Panc1 (cell line): ENCODE measurements around the gene EIF2S2. TPM values are rescaled to one million over a fixed set of nuclear protein-coding genes. Genes with fewer than 3 reads are reported as not detected.

ENCODE experiments used
- ATAC-seq: fragments of 200-7000 bp; cut with Tn5 transposase; 2 replicates; pipeline ENCODE4 v1.9.1; 2020; ENCODE audit warnings: mild to moderate bottlenecking, moderate library complexity
- BruUV-seq: library from RNA; stranded (reverse); fragments of 400-500 nt; replicated peaks from 2 replicates; lab custom pipeline; 2021; lab: Mats Ljungman, UMichigan
- CTCF ChIA-PET: fragments of 300-600 bp; sonication (Branson Sonifier 250); formaldehyde crosslinking; loops from one replicate; lab custom pipeline; 2022; ENCODE audit warnings: antibody characterized with exemption; lab: Charles Lee
- POLR2A ChIA-PET: fragments of 300-600 bp; sonication (Branson Sonifier 250); formaldehyde crosslinking; loops from one replicate; lab custom pipeline; 2022; ENCODE audit warnings: antibody characterized with exemption; lab: Charles Lee
- DNase-seq: peaks from one replicate; pipeline ENCODE4 v3.0.0-alpha.2; 2010; ENCODE audit warnings: low read depth, low spot score
- H3K27ac ChIP-seq: 2 replicates; pipeline ENCODE4 v1.5.1; 2011; ENCODE audit warnings: mild to moderate bottlenecking, low read length, inconsistent platforms
- H3K27me3 ChIP-seq: fragments of 200-500 bp; sonication (Bioruptor generic); 2 replicates; pipeline ENCODE4 v1.6.0; 2014; ENCODE audit warnings: low read length, inconsistent platforms; ENCODE audit not compliant: control insufficient read depth, insufficient read depth
- H3K36me3 ChIP-seq: fragments of 200-500 bp; sonication (Bioruptor generic); 2 replicates; pipeline ENCODE4 v1.5.1; 2014; ENCODE audit warnings: inconsistent platforms, mild to moderate bottlenecking, low read length, moderate library complexity; ENCODE audit not compliant: control insufficient read depth, insufficient read depth
- H3K4me1 ChIP-seq: 2 replicates; pipeline ENCODE4 v1.5.1; 2011; ENCODE audit warnings: inconsistent platforms, mild to moderate bottlenecking, low read length, moderate library complexity; ENCODE audit not compliant: control insufficient read depth, insufficient read depth
- H3K4me3 ChIP-seq, 2 experiments: 2 replicates each; pipeline ENCODE4 v1.5.1; 2011 to 2012; ENCODE audit warnings: low read depth in 2 of 2, low read length in 2 of 2, mild to moderate bottlenecking in 2 of 2, inconsistent platforms in 1 of 2, moderate library complexity in 1 of 2
- H3K9me3 ChIP-seq: fragments of 200-500 bp; sonication (Bioruptor generic); 2 replicates; pipeline ENCODE4 v1.5.1; 2014; ENCODE audit warnings: low read depth, mild to moderate bottlenecking, inconsistent platforms, low read length, moderate library complexity; ENCODE audit not compliant: control insufficient read depth, insufficient read depth
- POLR2AphosphoS5 ChIP-seq: IDR thresholded peaks from 2 replicates; pipeline ENCODE4 v1.6.1; 2012; ENCODE audit warnings: mild to moderate bottlenecking, low read depth, low read length, moderate library complexity
- SIN3A ChIP-seq: IDR thresholded peaks from 2 replicates; pipeline ENCODE4 v1.6.1; 2012; ENCODE audit warnings: low read depth, mild to moderate bottlenecking, low read length, moderate library complexity, borderline replicate concordance; ENCODE audit not compliant: insufficient read depth
- TCF7L2 ChIP-seq: IDR thresholded peaks from 2 replicates; pipeline ENCODE4 v1.6.1; 2011; ENCODE audit warnings: mild to moderate bottlenecking, low read depth, low read length, inconsistent platforms
- in situ Hi-C: cut with HindIII; loops from 2 replicates; pipeline ENCODE4 v1.10.0; 2016; ENCODE audit warnings: low sequenced_read_pairs, low pct_unique_long_range_greater_than_20kb
- intact Hi-C: fragments of 100-400 bp; cut with micrococcal nuclease; formaldehyde crosslinking; loops from one replicate; pipeline ENCODE4 v1.10.0; 2022; ENCODE audit not compliant: unreplicated experiment
- total RNA-seq: library from RNA; stranded (reverse); gene quantifications from one replicate; pipeline ENCODE4 v1.2.1, GENCODE V29; 2021; ENCODE audit not compliant: unreplicated experiment
- TF ChIP-seq, protein P1 (sequence below): fragments of 450-650 bp; IDR thresholded peaks from 2 replicates; pipeline ENCODE4 v1.5.1; 2017; ENCODE audit warnings: mild to moderate bottlenecking
- TF ChIP-seq, protein P2 (sequence below), 2 experiments: IDR thresholded peaks; 2 replicates each; pipeline ENCODE4 v1.6.1; 2011 to 2012; ENCODE audit warnings: low read depth in 2 of 2, control low read depth in 1 of 2, low read length in 1 of 2, mild to moderate bottlenecking in 1 of 2, moderate library complexity in 1 of 2; ENCODE audit not compliant: insufficient read depth in 1 of 2

EIF2S2 gene
- total RNA-seq, 1 experiment from 2014 or later: 82.0 TPM

DNA sequence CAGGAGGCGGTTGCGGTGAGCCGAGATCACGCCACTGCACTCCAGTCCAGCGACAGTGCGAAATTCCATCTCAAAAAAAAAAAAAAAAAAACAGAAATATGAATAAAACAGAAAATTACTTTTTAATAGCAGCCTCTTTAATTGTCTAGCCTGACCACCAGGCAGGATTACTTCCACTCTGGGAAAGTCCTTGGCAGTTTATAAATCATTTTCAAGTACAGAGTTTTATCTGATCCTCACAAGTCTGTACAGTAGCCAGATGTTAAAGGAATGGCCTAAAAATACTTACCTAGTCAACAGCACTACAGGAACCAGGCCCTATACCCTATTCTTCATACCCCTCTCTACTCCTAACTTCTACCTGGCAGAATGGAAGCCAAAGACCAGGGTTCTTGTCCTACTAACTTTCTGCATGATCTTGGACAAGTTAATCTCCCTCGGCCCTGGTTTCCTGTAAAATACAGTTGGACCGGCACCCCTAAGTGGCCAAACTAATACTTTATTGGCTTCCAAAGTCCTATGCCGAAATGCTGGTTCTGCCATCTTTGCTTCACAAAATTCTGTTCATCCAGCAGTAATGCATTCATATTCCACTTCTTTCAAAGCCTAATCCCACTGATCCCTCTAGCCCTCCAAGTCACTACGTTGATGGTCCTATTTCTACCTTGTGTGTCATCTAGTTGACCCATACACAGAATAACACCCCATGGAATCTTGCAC is 1.9 kb downstream of the EIF2S2 start:
- H3K9me3 ChIP-seq: no peaks in the 10 kb centered on the region
- intact Hi-C loops: no loop called here
- CTCF ChIA-PET: no interaction called here
- peak overlapping the region; percentile 98 for H3K27ac ChIP-seq
- POLR2A ChIA-PET: no interaction called here
- peak overlapping the region; percentile 79 to 99 for H3K4me3 ChIP-seq
- H3K27me3 ChIP-seq: no peaks in the 10 kb centered on the region
- DNase-seq: no peak
- TSS peak; percentile 73 for BruUV-seq
- ATAC-seq: no peak
- TF ChIP-seq, protein P1, sequence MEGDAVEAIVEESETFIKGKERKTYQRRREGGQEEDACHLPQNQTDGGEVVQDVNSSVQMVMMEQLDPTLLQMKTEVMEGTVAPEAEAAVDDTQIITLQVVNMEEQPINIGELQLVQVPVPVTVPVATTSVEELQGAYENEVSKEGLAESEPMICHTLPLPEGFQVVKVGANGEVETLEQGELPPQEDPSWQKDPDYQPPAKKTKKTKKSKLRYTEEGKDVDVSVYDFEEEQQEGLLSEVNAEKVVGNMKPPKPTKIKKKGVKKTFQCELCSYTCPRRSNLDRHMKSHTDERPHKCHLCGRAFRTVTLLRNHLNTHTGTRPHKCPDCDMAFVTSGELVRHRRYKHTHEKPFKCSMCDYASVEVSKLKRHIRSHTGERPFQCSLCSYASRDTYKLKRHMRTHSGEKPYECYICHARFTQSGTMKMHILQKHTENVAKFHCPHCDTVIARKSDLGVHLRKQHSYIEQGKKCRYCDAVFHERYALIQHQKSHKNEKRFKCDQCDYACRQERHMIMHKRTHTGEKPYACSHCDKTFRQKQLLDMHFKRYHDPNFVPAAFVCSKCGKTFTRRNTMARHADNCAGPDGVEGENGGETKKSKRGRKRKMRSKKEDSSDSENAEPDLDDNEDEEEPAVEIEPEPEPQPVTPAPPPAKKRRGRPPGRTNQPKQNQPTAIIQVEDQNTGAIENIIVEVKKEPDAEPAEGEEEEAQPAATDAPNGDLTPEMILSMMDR: no peak
- TF ChIP-seq POLR2AphosphoS5 (no peak; the same call in 1 of the 2 replicates), SIN3A (no peak), TCF7L2 (no peak)
- TF ChIP-seq, protein P2, sequence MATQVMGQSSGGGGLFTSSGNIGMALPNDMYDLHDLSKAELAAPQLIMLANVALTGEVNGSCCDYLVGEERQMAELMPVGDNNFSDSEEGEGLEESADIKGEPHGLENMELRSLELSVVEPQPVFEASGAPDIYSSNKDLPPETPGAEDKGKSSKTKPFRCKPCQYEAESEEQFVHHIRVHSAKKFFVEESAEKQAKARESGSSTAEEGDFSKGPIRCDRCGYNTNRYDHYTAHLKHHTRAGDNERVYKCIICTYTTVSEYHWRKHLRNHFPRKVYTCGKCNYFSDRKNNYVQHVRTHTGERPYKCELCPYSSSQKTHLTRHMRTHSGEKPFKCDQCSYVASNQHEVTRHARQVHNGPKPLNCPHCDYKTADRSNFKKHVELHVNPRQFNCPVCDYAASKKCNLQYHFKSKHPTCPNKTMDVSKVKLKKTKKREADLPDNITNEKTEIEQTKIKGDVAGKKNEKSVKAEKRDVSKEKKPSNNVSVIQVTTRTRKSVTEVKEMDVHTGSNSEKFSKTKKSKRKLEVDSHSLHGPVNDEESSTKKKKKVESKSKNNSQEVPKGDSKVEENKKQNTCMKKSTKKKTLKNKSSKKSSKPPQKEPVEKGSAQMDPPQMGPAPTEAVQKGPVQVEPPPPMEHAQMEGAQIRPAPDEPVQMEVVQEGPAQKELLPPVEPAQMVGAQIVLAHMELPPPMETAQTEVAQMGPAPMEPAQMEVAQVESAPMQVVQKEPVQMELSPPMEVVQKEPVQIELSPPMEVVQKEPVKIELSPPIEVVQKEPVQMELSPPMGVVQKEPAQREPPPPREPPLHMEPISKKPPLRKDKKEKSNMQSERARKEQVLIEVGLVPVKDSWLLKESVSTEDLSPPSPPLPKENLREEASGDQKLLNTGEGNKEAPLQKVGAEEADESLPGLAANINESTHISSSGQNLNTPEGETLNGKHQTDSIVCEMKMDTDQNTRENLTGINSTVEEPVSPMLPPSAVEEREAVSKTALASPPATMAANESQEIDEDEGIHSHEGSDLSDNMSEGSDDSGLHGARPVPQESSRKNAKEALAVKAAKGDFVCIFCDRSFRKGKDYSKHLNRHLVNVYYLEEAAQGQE (IDR thresholded peaks at IDR 0.05; ENCODE audit: insufficient read depth in 1 of 2, low read depth in 2 of 2, low read length in 1 of 2): no peak
- in situ Hi-C loops: no loop called here
- H3K36me3 ChIP-seq: peaks cover 34% of the 10 kb centered on the region
- peaks cover 22% of the 10 kb centered on the region; the same call in 1 of the 2 replicates for H3K4me1 ChIP-seq

DNA sequence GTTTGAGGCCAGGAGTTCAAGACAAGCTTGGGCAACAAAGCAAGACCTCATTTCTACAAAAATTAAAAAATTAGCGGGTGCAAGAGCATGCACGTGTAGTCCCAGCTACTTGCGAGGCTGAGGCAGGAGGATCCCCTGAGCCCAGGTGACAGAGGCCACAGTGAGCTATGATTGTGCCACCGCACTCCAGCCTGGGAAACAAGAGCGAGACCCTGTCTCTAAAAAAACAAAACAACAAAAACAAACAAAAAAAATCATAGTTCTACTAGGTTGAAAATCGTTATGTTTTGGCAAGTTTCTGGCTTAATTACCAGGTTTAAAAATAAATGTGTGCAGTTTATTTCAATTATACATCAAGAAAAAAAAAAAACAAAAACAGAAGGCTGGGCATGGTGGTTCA is 2.6 kb downstream of the EIF2S2 start:
- in situ Hi-C loops (no loop called here), intact Hi-C loops (no loop called here)
- ATAC-seq (no peak), DNase-seq (no peak)
- H3K4me1 ChIP-seq: peaks cover 22% of the 10 kb centered on the region; the same call in 1 of the 2 replicates
- H3K36me3 ChIP-seq: peaks cover 42% of the 10 kb centered on the region
- H3K27ac ChIP-seq: no peak overlapping the region
- no peaks in the 10 kb centered on the region for H3K9me3 ChIP-seq
- H3K4me3 ChIP-seq: no peak overlapping the region
- ChIA-PET POLR2A (interaction anchor here (0.7 kb wide), 1 partner anchor 56 kb away, joined by 8 read pairs; no protein-coding TSS in a partner anchor), CTCF (interaction anchor here (0.7 kb wide), 1 partner anchor 128 kb away, joined by 4 read pairs; no protein-coding TSS in a partner anchor)
- no TSS peak for BruUV-seq
- no peak for TF ChIP-seq SIN3A
- no peak for TF ChIP-seq POLR2AphosphoS5
- TF ChIP-seq TCF7L2: no peak
- TF ChIP-seq, protein P1: no peak
- TF ChIP-seq, protein P2 (IDR thresholded peaks at IDR 0.05; ENCODE audit: insufficient read depth in 1 of 2, low read depth in 2 of 2, low read length in 1 of 2): no peak
- no peaks in the 10 kb centered on the region for H3K27me3 ChIP-seq
